ENCODE data around the gene FAT1. TPM values are rescaled to one million over a fixed set of nuclear protein-coding genes. Genes with fewer than 3 reads are reported as not detected.

The FAT1 gene
- total and polyA plus RNA-seq, 2 donors (not counting 1 experiment from before 2014, with no cell fraction given): 0.07 to 0.15 TPM

DNA sequence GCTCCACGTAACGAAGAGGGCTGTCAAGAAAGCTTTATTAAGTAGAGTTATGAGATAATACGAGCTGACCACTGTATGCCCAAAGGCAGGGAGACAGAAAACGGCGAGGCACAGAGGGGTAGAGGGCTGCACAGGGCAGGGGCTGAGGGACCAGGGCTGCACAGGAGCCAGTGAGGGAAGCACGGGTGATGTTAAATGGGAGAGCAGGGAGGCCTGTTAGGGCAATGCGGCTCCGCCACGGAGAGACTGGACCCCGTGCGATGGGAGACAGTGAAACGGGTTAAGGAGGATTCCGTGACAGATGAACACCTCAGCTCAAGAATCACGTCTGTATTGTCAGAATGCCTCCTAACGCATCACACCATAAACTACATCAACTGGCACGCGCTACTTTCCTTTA, 25.1 kb downstream of the FAT1 start:
- intact Hi-C loops (cut with micrococcal nuclease): no loop called here
- 95% methylated on average over 16 of the region's 17 CpGs for WGBS (ENCODE audit: insufficient coverage)
- no peaks in the 10 kb centered on the region for H3K9me3 Mint-ChIP-seq (ENCODE audit: insufficient read depth)
- no peak overlapping the region for H3K9ac ChIP-seq (ENCODE audit: low read length)
- H3K79me2 ChIP-seq (ENCODE audit: control insufficient read depth, insufficient read depth, low read length): no peaks in the 10 kb centered on the region
- H3K36me3 ChIP-seq (replicated peaks in 1 of 2; ENCODE audit: control extremely low read depth in 1 of 2, control insufficient read depth in 1 of 2, extremely low read depth in 1 of 2, insufficient read depth in 2 of 2, low read length in 1 of 2): no peaks in the 10 kb centered on the region
- H3K4me1 Mint-ChIP-seq: no peaks in the 10 kb centered on the region
- no peak for TF ChIP-seq EZH2 (IDR thresholded peaks at IDR 0.05; ENCODE audit: borderline replicate concordance, insufficient read depth, low read depth, low read length, poor library complexity, severe bottlenecking)
- TF ChIP-seq, protein P1, sequence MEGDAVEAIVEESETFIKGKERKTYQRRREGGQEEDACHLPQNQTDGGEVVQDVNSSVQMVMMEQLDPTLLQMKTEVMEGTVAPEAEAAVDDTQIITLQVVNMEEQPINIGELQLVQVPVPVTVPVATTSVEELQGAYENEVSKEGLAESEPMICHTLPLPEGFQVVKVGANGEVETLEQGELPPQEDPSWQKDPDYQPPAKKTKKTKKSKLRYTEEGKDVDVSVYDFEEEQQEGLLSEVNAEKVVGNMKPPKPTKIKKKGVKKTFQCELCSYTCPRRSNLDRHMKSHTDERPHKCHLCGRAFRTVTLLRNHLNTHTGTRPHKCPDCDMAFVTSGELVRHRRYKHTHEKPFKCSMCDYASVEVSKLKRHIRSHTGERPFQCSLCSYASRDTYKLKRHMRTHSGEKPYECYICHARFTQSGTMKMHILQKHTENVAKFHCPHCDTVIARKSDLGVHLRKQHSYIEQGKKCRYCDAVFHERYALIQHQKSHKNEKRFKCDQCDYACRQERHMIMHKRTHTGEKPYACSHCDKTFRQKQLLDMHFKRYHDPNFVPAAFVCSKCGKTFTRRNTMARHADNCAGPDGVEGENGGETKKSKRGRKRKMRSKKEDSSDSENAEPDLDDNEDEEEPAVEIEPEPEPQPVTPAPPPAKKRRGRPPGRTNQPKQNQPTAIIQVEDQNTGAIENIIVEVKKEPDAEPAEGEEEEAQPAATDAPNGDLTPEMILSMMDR (IDR thresholded peaks at IDR 0.05): no peak
- H3K27ac Mint-ChIP-seq: no peak overlapping the region
- H3K4me1 ChIP-seq (ENCODE audit: control insufficient read depth in 2 of 2, insufficient read depth in 2 of 2, low read length in 2 of 2): no peaks in the 10 kb centered on the region
- H3K4me3 ChIP-seq (ENCODE audit: control extremely low read depth in 1 of 5, extremely low read depth in 1 of 5, insufficient read depth in 1 of 5, low read depth in 2 of 5, low read length in 4 of 5): no peak overlapping the region
- no peak overlapping the region for H3K4me3 Mint-ChIP-seq
- POLR2A ChIA-PET: no interaction called here
- H3K4me2 ChIP-seq (replicated peaks; ENCODE audit: low read depth, low read length, poor library complexity, severe bottlenecking): no peak overlapping the region
- H3K27ac ChIP-seq (ENCODE audit: low read length in 2 of 2): no peak overlapping the region
- ATAC-seq (ENCODE audit: low read depth) (no peak), DNase-seq (no peak)
- no peak overlapping the region for H2AFZ ChIP-seq (ENCODE audit: insufficient read depth, low read depth, low read length, poor library complexity, severe bottlenecking)
- peaks cover 0 to 11% (median 0%) of the 10 kb centered on the region in 3 donors for H3K9me3 ChIP-seq (ENCODE audit: control extremely low read depth in 1 of 3, control insufficient read depth in 2 of 3, insufficient read depth in 1 of 3, low read length in 2 of 3)
- H3K27me3 Mint-ChIP-seq: no peaks in the 10 kb centered on the region
- CTCF ChIA-PET: no interaction called here
- no peaks in the 10 kb centered on the region for H3K27me3 ChIP-seq (replicated peaks in 1 of 4; ENCODE audit: control extremely low read depth in 1 of 4, control insufficient read depth in 3 of 4, insufficient read depth in 4 of 4, low read length in 3 of 4)
- H4K20me1 ChIP-seq (ENCODE audit: control insufficient read depth, insufficient read depth, low read length, poor library complexity, severe bottlenecking): no peaks in the 10 kb centered on the region

- H2AFZ ChIP-seq (ENCODE audit: insufficient read depth, low read depth, low read length, poor library complexity, severe bottlenecking): no peak overlapping the region
- H3K27ac ChIP-seq (ENCODE audit: low read length in 2 of 2): no peak overlapping the region
- no peak overlapping the region for H3K4me3 Mint-ChIP-seq
- H3K4me1 ChIP-seq (ENCODE audit: control insufficient read depth in 2 of 2, insufficient read depth in 2 of 2, low read length in 2 of 2): no peaks in the 10 kb centered on the region
- TF ChIP-seq EZH2 (IDR thresholded peaks at IDR 0.05; ENCODE audit: borderline replicate concordance, insufficient read depth, low read depth, low read length, poor library complexity, severe bottlenecking): no peak
- TF ChIP-seq, protein P1 (IDR thresholded peaks at IDR 0.05): no peak
- no peaks in the 10 kb centered on the region for H3K79me2 ChIP-seq (ENCODE audit: control insufficient read depth, insufficient read depth, low read length)
- no peak for ATAC-seq (ENCODE audit: low read depth)
- no peak overlapping the region for H3K4me3 ChIP-seq (ENCODE audit: control extremely low read depth in 1 of 5, extremely low read depth in 1 of 5, insufficient read depth in 1 of 5, low read depth in 2 of 5, low read length in 4 of 5)
- no peak overlapping the region for H3K4me2 ChIP-seq (replicated peaks; ENCODE audit: low read depth, low read length, poor library complexity, severe bottlenecking)
- WGBS (ENCODE audit: insufficient coverage): 99% methylated on average over 8 of the region's 12 CpGs
- peaks cover 0 to 9% (median 0%) of the 10 kb centered on the region in 3 donors for H3K9me3 ChIP-seq (ENCODE audit: control extremely low read depth in 1 of 3, control insufficient read depth in 2 of 3, insufficient read depth in 1 of 3, low read length in 2 of 3)
- no peaks in the 10 kb centered on the region for H3K4me1 Mint-ChIP-seq
- H3K27me3 Mint-ChIP-seq: no peaks in the 10 kb centered on the region
- no peaks in the 10 kb centered on the region for H3K27me3 ChIP-seq (replicated peaks in 1 of 4; ENCODE audit: control extremely low read depth in 1 of 4, control insufficient read depth in 3 of 4, insufficient read depth in 4 of 4, low read length in 3 of 4)
- no peaks in the 10 kb centered on the region for H3K9me3 Mint-ChIP-seq (ENCODE audit: insufficient read depth)
- DNase-seq: no peak
- H3K27ac Mint-ChIP-seq: no peak overlapping the region
- H3K9ac ChIP-seq (ENCODE audit: low read length): no peak overlapping the region
- CTCF ChIA-PET: no interaction called here
- POLR2A ChIA-PET: no interaction called here
- H4K20me1 ChIP-seq (ENCODE audit: control insufficient read depth, insufficient read depth, low read length, poor library complexity, severe bottlenecking): no peaks in the 10 kb centered on the region
- no peaks in the 10 kb centered on the region for H3K36me3 ChIP-seq (replicated peaks in 1 of 2; ENCODE audit: control extremely low read depth in 1 of 2, control insufficient read depth in 1 of 2, extremely low read depth in 1 of 2, insufficient read depth in 2 of 2, low read length in 1 of 2)
- intact Hi-C loops (cut with micrococcal nuclease): no loop called here
These were observed 25.6 kb downstream of the FAT1 start for GRCh38 chr4:186698028-186698427.
